Stimulated activated CD4-positive, alpha-beta T cell treated with anti-CD3 and anti-CD28 coated beads, Interleukin-1b, Interleukin-23, amount 100 ng/mL, for 24 hours (primary cell): ENCODE measurements around the gene PMS2.
"Not testable (repeated sequence)": the region's sequence is repeated elsewhere in the genome, so short reads cannot be mapped to it uniquely, and the experiment has no call there.

Experiments
- DNase-seq, 4 experiments: peaks; one replicate each; pipeline ENCODE4 v3.0.0-alpha.2; 2020; ENCODE audit warnings: low read depth in 4 of 4, low spot score in 1 of 4

The PMS2 gene

GRCh38 chr7:6015917-6016652 is 7.2 kb upstream of the PMS2 start:
- DNase-seq: no peak

GRCh38 chr7:6012355-6013104 is 3.7 kb upstream of the PMS2 start:
- no peak for DNase-seq

- DNase-seq: no peak
Observed at GRCh38 chr7:6011541-6011940, 2.7 kb upstream of the PMS2 start.

- not testable (repeated sequence) for DNase-seq
Observed at GRCh38 chr7:6010370-6010769, 1.5 kb upstream of the PMS2 start.

GRCh38 chr7:6007835-6008590 is 836 bp downstream of the PMS2 start:
- not testable (repeated sequence) for DNase-seq

GRCh38 chr7:6007386-6007785 is 1.5 kb downstream of the PMS2 start:
- no peak for DNase-seq

- peak in 1 of 4 experiments; percentile 7 for DNase-seq
Observed at GRCh38 chr7:5997210-5997808, 11.5 kb downstream of the PMS2 start.

- not testable (repeated sequence) for DNase-seq
Observed at GRCh38 chr7:5987061-5987460, 21.8 kb downstream of the PMS2 start.

GRCh38 chr7:5979680-5980314 is 29.1 kb downstream of the PMS2 start:
- not testable (repeated sequence) for DNase-seq

- not testable (repeated sequence) for DNase-seq
Observed at GRCh38 chr7:5973580-5973979, 35.3 kb downstream of the PMS2 start.

- DNase-seq: not testable (repeated sequence)
Observed at GRCh38 chr7:5970347-5970911, 38.4 kb downstream of the PMS2 start, which contains the start of gene RSPH10B. TSS of gene RSPH10B (minus strand) at chr7:5970689. CDS start at chr7:5967116, 3,573 bp downstream.

GRCh38 chr7:5963810-5964209 is 45.0 kb downstream of the PMS2 start:
- DNase-seq: not testable (repeated sequence)

- not testable (repeated sequence) for DNase-seq
Observed at GRCh38 chr7:5963205-5963604, 45.6 kb downstream of the PMS2 start.

GRCh38 chr7:5934945-5935450 is 73.9 kb downstream of the PMS2 start:
- DNase-seq: not testable (repeated sequence)

GRCh38 chr7:5931905-5932644 is 76.8 kb downstream of the PMS2 start:
- not testable (repeated sequence) for DNase-seq

- DNase-seq: not testable (repeated sequence)
Observed at GRCh38 chr7:5931250-5931649, 77.6 kb downstream of the PMS2 start.

- DNase-seq: not testable (repeated sequence)
Observed at GRCh38 chr7:5930290-5930689, 78.6 kb downstream of the PMS2 start.

- not testable (repeated sequence) for DNase-seq
Observed at GRCh38 chr7:5926263-5926870, 82.5 kb downstream of the PMS2 start.

- not testable (repeated sequence) for DNase-seq
Observed at GRCh38 chr7:5924630-5925029, 84.2 kb downstream of the PMS2 start.
